HCT116 (cell line): ENCODE measurements around the gene SLC9A7.

Source experiments
- CEBPB ChIP-seq: IDR thresholded peaks from 2 replicates; pipeline ENCODE4 v1.6.1; 2012; ENCODE audit warnings: low read depth
- CTCF ChIP-seq, 3 experiments: fragments of 200-600 bp in 1 of 3; sonication (generic) in 1 of 3; IDR thresholded peaks in 2 of 3; conservative IDR thresholded peaks in 1 of 3; 2 replicates each; pipeline ENCODE4 v1.5.1; 2012 to 2017; ENCODE audit warnings: low read depth in 2 of 3, low read length in 2 of 3, antibody characterized with exemption in 1 of 3, borderline replicate concordance in 1 of 3, control low read depth in 1 of 3, mild to moderate bottlenecking in 1 of 3, mixed read lengths in 1 of 3, mixed run types in 1 of 3, moderate library complexity in 1 of 3; ENCODE audit not compliant: insufficient read depth in 1 of 3
- EZH2 ChIP-seq: fragments of 200-600 bp; sonication (generic); IDR thresholded peaks from 2 replicates; pipeline ENCODE4 v1.6.1; 2017; ENCODE audit warnings: antibody characterized with exemption, mixed run types
- EZH2phosphoT487 ChIP-seq: fragments of 200-600 bp; IDR thresholded peaks from 2 replicates; pipeline ENCODE4 v1.6.1; 2018; ENCODE audit warnings: antibody characterized with exemption, borderline replicate concordance
- MAX ChIP-seq: IDR thresholded peaks from 2 replicates; pipeline ENCODE4 v1.6.1; 2012
- POLR2A ChIP-seq: IDR thresholded peaks from 2 replicates; pipeline ENCODE4 v1.7.0; 2011; ENCODE audit warnings: borderline replicate concordance; ENCODE audit not compliant: insufficient read depth, insufficient read length; ENCODE audit errors: extremely low read depth
- POLR2AphosphoS5 ChIP-seq: IDR thresholded peaks from 2 replicates; pipeline ENCODE4 v1.6.1; 2011; ENCODE audit warnings: mild to moderate bottlenecking, low read depth, low read length, moderate library complexity
- SP1 ChIP-seq: IDR thresholded peaks from 2 replicates; pipeline ENCODE4 v1.6.1; 2012; ENCODE audit warnings: low read depth
- TCF7L2 ChIP-seq: IDR thresholded peaks from 2 replicates; pipeline ENCODE4 v1.7.0; 2011; ENCODE audit warnings: borderline replicate concordance, inconsistent platforms; ENCODE audit not compliant: insufficient read depth, insufficient read length; ENCODE audit errors: extremely low read depth

- TF ChIP-seq CTCF (IDR thresholded peaks at IDR 0.05 in 2 of 3, conservative IDR thresholded peaks at IDR 0.05 in 1 of 3; ENCODE audit: borderline replicate concordance in 1 of 3, insufficient read depth in 1 of 3, low read depth in 2 of 3, low read length in 2 of 3) (peak; percentile 63 to 69 (median 65)), EZH2 (no peak), POLR2A (peak; percentile 54), CEBPB (no peak), POLR2AphosphoS5 (peak; percentile 56), EZH2phosphoT487 (no peak), SP1 (no peak), MAX (peak; percentile 14; the same call in 1 of the 2 replicates), TCF7L2 (peak; percentile 57)
These were observed at the start of gene SLC9A7 for GRCh38 chrX:46758956-46759644.
